ENCODE results near the gene PTTG1IP2. TPM values are rescaled to one million over a fixed set of nuclear protein-coding genes. Genes with fewer than 3 reads are reported as not detected.

The PTTG1IP2 gene
- total RNA-seq, 4 donors from 2014 or later = not detected

DNA sequence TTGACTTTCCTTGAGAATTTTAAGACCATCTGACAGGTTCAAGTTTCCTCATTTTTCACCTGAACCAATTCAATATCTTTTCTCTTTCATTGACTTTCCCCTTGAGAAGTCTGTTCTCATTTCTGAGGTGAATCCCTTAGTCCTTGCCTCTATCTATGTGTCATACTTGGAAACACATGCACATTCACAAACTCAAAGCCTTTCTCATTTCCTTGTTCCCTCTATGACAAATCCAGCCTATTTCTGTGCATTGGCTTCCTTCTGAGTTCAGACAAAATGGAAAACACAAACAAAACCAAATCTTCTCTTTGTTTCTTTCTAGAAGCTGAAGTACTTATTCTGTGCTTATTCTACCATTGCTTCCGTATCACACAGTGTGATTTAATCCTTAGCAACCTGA is 13.8 kb downstream of the PTTG1IP2 start:
- H3K27ac ChIP-seq = no peak overlapping the region
- H3K9me3 ChIP-seq = no peaks in the 10 kb centered on the region
- no peaks in the 10 kb centered on the region for H3K4me1 ChIP-seq
- no peak overlapping the region for H3K4me3 ChIP-seq
- TF ChIP-seq EP300 (IDR thresholded peaks at IDR 0.05) (no peak), POLR2AphosphoS5 (IDR thresholded peaks at IDR 0.05) (no peak), POLR2A (IDR thresholded peaks at IDR 0.05) (no peak)
- TF ChIP-seq, protein P1, sequence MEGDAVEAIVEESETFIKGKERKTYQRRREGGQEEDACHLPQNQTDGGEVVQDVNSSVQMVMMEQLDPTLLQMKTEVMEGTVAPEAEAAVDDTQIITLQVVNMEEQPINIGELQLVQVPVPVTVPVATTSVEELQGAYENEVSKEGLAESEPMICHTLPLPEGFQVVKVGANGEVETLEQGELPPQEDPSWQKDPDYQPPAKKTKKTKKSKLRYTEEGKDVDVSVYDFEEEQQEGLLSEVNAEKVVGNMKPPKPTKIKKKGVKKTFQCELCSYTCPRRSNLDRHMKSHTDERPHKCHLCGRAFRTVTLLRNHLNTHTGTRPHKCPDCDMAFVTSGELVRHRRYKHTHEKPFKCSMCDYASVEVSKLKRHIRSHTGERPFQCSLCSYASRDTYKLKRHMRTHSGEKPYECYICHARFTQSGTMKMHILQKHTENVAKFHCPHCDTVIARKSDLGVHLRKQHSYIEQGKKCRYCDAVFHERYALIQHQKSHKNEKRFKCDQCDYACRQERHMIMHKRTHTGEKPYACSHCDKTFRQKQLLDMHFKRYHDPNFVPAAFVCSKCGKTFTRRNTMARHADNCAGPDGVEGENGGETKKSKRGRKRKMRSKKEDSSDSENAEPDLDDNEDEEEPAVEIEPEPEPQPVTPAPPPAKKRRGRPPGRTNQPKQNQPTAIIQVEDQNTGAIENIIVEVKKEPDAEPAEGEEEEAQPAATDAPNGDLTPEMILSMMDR (IDR thresholded peaks at IDR 0.05) = no peak
- H3K27me3 ChIP-seq = no peaks in the 10 kb centered on the region
- WGBS, 2 donors (ENCODE audit: low coverage in 1 of 2) = 83 to 100% methylated on average over 1 of the region's 1 CpG
- ATAC-seq = no peak
- no peaks in the 10 kb centered on the region for H3K36me3 ChIP-seq

DNA sequence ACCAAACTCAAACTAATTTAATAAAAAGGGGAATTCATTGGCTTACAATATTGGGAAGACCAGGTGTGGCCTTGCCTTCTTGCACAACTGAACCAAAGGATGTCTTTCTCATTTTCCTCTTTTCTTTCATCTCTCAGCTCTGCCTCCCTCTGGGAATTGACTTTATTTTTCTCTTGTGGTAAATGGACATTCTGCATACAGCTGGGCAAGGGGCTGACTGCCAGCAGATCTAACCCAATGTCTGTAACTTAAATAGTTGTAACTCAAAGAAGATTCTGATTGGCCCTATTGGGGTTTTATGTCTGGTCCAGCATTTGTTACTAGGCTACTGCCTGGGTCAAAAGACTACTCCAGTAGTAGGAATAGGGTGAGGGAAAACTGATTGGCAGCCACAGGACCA is 15.3 kb downstream of the PTTG1IP2 start:
- Histone ChIP-seq H3K27me3 (no peaks in the 10 kb centered on the region), H3K4me3 (no peak overlapping the region), H3K27ac (no peak overlapping the region), H3K9me3 (no peaks in the 10 kb centered on the region), H3K4me1 (no peaks in the 10 kb centered on the region), H3K36me3 (no peaks in the 10 kb centered on the region)
- no peak for ATAC-seq
- no peak for TF ChIP-seq POLR2A (IDR thresholded peaks at IDR 0.05)
- TF ChIP-seq POLR2AphosphoS5 (IDR thresholded peaks at IDR 0.05) = no peak
- TF ChIP-seq, protein P1 (IDR thresholded peaks at IDR 0.05) = no peak
- no peak for TF ChIP-seq EP300 (IDR thresholded peaks at IDR 0.05)

DNA sequence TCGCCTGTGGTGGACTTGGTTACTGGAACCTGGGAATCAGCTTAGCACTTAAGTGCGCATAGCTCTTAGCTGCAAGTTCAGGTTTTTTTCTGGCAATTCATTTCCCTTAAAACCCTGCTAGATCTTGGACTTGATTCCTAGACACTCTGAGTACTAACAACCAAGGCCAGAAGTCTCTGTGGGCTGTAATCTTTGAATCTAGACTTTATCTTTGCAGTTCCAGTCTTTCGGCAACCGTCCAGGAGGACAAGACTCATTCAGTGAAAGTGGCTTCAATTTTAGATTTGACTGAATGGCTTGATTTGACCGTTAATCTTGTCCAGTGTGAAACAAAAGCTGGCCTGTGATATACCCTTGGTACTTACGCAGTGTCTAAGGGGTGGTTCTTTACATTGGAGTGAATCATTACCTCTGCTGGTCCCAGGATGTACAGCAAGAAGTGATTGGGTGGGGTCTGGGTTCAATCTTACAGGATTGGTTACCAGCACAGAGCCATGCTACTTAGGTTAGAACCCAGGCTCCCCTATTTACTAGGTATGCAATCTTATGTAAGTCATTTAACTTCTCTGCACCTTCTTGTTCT is 16.4 kb downstream of the PTTG1IP2 start:
- no peak for ATAC-seq
- Histone ChIP-seq H3K4me1 (no peaks in the 10 kb centered on the region), H3K36me3 (no peaks in the 10 kb centered on the region), H3K27ac (no peak overlapping the region), H3K4me3 (no peak overlapping the region), H3K9me3 (no peaks in the 10 kb centered on the region), H3K27me3 (no peaks in the 10 kb centered on the region)
- no peak for TF ChIP-seq POLR2A (IDR thresholded peaks at IDR 0.05)
- TF ChIP-seq POLR2AphosphoS5 (IDR thresholded peaks at IDR 0.05) = no peak
- WGBS, 2 donors (ENCODE audit: low coverage in 1 of 2) = 75 to 82% methylated on average over 4 to 5 of the region's 6 CpGs

DNA sequence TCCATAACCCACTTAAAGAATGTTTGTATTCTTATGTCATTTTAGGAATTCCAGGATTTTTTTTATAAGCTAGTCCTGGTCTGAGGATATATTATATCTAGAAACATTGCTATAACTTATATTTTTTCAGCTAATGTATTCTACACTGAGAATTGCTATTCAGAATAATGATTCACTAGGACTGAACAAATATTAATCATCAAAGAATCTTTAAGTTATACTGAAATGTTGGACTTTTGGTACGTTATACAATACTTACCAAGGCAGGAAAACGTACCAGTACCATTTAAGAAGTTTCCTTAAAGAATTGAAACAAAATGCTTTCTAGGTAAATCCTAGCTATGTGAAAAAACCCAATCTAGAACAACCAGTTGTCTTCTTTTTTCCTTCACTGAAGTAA is 18.4 kb downstream of the PTTG1IP2 start:
- ATAC-seq = no peak
- Histone ChIP-seq H3K27ac (no peak overlapping the region), H3K4me1 (no peaks in the 10 kb centered on the region), H3K36me3 (no peaks in the 10 kb centered on the region), H3K27me3 (no peaks in the 10 kb centered on the region), H3K4me3 (no peak overlapping the region), H3K9me3 (no peaks in the 10 kb centered on the region)
- no peak for TF ChIP-seq POLR2A (IDR thresholded peaks at IDR 0.05)
- TF ChIP-seq, protein P1 (IDR thresholded peaks at IDR 0.05) = no peak
- TF ChIP-seq POLR2AphosphoS5 (IDR thresholded peaks at IDR 0.05) = no peak
- TF ChIP-seq EP300 (IDR thresholded peaks at IDR 0.05) = no peak
- 52 to 91% methylated on average over 2 of the region's 2 CpGs for WGBS, 2 donors (ENCODE audit: low coverage in 1 of 2)

DNA sequence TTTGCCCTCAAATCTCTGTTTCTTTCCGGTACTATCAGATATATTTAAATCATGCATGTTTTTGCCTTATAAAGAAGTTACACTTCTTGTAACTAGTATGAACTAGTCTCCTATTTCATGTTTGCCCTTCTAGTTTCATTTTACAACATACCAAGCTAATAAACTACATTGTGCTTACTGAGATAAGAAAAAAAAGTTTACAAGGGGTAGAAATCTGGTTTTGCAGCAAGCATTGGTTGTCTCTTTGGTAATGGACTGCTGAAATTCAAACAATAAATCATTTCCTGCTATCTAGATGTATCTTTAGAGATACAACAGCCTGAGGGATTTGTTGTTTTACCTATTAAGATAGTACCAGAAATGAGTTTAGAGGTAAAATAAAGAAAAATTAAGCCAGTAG is 18.8 kb downstream of the PTTG1IP2 start:
- ATAC-seq = no peak
- Histone ChIP-seq H3K4me1 (no peaks in the 10 kb centered on the region), H3K9me3 (no peaks in the 10 kb centered on the region), H3K27me3 (no peaks in the 10 kb centered on the region), H3K36me3 (no peaks in the 10 kb centered on the region), H3K27ac (no peak overlapping the region), H3K4me3 (no peak overlapping the region)
- no peak for TF ChIP-seq POLR2A (IDR thresholded peaks at IDR 0.05)
- TF ChIP-seq EP300 (IDR thresholded peaks at IDR 0.05) = no peak
- TF ChIP-seq POLR2AphosphoS5 (IDR thresholded peaks at IDR 0.05) = no peak
- TF ChIP-seq, protein P1 (IDR thresholded peaks at IDR 0.05) = no peak
- WGBS, 2 donors (ENCODE audit: low coverage in 1 of 2) = 63 to 100% methylated on average over 1 of the region's 1 CpG
